HG02973 (cell line): ENCODE data around the gene HRC.
"Not testable (repeated sequence)": the region's sequence is repeated elsewhere in the genome, so short reads cannot be mapped to it uniquely, and the experiment has no call there.

Experiments
- ATAC-seq: cut with Tn5 transposase; IDR thresholded peaks from one replicate; pipeline ENCODE4 v1.9.1; 2021; ENCODE audit warnings: moderate library complexity; ENCODE audit not compliant: unreplicated experiment

Gene HRC

DNA sequence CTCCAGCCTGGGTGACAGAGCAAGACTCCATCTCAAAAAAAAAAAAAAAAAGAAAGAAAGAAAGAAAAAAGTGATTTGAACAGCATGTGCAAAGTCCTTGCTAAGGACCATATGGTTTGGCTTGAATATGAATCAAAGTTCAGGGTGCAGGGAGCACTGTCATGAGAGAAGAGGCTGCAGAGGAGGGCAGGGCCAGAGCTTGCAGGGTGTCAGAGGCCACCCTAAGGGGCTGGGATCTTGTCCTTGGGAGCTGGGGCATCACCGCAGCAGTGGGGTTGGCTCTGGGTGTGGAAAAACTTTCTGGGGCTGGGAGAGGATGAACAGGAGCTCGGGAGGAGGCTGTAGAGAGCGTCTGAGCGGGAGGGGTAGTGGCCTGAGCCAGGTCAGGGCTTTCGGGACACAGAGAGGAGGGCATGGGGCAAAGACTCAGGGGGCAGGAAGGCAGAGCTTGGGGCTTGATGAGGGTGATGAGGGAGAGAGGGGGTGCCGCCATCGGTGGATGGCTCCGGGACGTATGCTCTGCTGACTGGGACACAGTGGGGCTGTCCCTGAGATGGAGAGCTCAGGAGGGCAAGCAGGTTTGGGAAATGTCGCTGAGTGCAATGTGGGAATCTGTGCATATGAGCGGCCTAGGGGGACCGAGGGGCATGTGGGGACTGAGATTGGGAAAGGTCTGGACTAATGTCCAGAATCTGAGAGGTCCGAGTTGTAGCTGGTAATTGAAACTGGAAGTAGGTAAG, 5.4 kb upstream of the HRC start:
- no peak for ATAC-seq

GRCh38 chr19:49157445-49158224, 2.4 kb upstream of the HRC start, which contains the start of gene TRPM4:
Gene TRPM4, plus strand, starts transcription at chr19:49157792. Its CDS starts 75 bp downstream, at chr19:49157867.
- ATAC-seq, result no peak

DNA sequence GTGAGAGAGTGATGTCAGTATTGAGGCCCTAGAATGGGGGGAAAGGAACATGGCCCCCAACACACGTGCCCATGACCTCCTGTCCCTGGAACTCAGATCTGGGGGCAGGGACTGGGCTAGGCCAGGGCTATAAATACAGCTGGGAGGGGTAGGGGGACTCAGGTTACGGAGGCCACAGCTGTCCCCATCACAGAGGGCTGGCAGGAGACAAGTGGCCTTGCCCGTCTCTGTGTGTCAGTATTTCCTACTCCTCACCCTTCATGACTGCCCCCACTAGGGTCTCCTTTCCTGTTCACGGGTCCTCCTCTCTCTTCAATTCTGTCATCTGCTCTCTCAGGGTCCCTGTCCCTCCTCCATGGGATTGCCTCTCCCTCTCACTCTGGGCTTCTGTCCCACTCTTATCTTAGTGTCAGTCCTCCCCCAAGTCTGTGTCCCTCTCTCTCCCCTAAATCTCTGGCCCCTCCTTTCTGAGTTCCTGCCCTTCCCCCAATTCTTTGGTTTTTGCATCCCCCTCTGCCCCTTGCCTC, 687 bp upstream of the HRC start:
- ATAC-seq, result no peak

DNA sequence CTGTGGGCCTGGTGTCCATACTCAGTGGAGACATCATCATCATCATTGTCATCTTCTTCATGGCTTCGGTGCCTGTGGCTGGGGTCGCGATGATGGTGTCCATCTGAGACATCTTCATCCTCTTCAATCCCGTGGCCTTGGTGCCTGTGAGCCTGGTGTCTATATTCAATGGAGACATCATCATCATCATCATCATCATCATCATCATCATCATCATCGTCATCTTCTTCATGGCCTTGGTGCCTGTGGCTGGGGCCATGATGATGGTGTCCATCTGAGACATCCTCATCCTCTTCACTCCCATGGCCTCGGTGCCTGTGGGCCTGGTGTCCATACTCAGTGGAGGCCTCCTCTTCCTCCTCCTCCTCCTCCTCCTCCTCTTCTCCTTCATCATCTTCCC, 917 bp downstream of the HRC start:
- ATAC-seq, result no peak

GRCh38 chr19:49153167-49153809, 1.9 kb downstream of the HRC start:
- ATAC-seq, result no peak

GRCh38 chr19:49152119-49152550, 3.1 kb downstream of the HRC start:
- no peak for ATAC-seq

DNA sequence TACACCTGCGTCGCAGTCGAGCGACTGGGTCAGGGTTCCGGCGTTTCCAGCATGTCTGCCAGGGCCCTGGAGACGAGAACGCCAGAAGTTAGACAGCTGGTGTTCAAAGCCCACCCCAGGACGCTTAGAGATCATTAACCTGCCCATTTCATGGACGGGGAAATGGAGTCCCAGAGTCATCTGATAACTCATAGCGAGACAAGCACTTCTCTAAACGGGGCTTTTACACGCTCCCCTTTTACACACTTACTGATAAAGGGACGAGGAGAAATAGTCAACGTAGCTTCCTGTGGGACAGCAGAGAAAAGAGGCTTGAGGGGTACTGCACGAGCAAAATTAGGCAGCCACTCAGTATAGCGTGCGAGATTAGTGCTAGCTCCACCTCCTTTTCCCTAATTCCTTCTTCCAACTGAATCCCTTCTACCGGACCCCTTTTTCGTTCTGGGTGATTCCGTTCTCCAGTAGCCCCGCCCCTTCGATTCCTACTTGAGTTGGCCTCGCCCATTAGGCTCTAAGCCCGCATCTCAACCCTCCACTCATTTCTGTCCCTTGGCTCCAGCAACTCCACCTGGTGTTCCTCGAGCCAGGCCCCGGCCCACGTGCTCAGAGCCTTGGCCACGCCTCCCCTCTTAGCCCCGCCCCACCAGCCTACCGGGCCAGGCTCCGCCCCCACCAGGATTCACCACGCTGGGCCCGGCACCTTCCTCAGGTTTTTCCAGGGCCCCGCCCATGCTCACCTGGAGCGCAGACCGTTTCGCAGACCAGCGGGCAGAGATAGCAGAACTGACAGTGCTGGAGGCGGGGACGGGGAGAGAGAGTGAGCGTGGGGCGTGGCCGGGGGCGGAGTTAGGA, 3.7 kb downstream of the HRC start:
- no peak for ATAC-seq

DNA sequence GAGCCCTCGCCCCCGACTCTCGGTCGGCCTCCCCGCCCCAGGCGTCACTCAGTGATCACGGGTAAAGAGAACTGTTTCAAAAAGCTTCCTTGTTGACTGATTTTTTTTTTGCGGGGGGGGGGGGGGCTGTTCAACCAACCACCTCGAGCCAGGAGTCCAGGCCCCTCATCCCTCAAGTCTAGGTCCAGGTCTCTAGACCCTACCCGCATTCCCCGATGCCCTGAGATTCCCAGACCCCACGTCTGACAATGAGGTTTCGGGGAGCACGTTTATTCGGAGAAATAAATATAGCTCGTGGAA, 4.3 kb downstream of the HRC start:
- ATAC-seq, result no peak

- no peak for ATAC-seq
These were observed 4.9 kb downstream of the HRC start for GRCh38 chr19:49150106-49150943.

GRCh38 chr19:49149652-49150105, 5.5 kb downstream of the HRC start:
- ATAC-seq, result no peak

DNA sequence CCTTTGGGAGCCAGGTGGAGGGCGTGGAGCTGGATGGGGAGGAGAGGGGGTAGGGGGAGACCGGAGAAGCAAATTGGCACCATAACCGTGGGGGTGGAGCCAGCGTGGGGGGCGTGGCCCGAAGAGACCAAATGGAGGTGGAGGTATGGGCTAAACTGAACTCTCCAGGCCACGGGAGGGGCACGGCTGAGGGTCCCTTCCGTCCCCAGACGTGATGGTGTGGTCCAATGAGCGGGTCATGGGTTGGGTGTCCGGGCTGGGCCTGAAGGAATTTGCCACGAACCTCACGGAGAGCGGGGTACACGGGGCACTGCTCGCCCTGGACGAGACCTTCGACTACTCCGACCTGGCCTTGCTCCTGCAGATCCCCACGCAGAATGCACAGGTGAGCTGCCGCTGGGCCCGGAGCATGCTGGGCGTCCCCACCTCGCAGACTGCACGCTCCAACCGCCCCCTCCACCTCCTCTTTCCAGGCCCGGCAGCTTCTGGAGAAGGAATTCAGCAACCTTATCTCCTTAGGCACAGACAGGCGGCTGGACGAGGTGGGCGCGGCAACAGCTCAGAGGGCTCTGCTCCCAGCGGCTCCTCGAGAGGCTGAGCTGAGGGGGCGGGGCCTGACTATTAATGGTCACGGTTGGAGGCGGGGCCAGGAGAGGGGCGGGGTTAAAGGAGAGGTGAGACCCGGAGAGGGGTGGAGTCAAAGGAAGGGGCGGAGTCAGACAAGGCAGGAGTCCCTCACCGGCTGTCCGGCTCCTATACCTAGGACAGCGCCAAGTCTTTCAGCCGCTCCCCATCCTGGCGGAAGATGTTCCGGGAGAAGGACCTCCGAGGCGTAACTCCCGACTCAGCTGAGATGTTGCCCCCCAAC, 6.2 kb downstream of the HRC start:
- no peak for ATAC-seq

GRCh38 chr19:49148044-49148682, 7.0 kb downstream of the HRC start:
- ATAC-seq, result no peak

GRCh38 chr19:49146408-49146770, 8.8 kb downstream of the HRC start:
- ATAC-seq, result not testable (repeated sequence)

- no peak for ATAC-seq
These were observed 9.4 kb downstream of the HRC start for GRCh38 chr19:49145573-49146407.

DNA sequence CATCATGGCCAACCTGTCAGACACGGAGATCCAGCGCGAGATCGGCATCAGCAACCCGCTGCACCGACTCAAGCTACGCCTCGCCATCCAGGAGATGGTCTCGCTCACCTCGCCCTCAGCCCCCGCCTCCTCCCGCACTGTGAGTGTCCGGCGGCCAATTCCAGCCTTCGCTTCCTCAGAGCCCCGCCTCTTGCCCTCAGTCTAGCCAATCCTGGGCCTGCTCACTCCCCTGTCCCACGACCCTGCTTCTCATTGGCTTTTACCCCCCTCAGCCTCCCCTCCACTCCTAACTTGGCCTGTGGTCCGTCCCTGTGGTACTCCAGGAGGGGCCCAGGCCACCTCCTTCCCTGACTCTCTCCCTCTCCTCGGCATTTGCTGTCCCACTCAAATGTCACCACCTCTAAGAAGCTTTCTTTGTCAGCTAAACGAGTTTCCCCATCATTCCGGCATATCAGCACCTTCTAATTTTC, 12.3 kb downstream of the HRC start:
- ATAC-seq, result peak; percentile 65

DNA sequence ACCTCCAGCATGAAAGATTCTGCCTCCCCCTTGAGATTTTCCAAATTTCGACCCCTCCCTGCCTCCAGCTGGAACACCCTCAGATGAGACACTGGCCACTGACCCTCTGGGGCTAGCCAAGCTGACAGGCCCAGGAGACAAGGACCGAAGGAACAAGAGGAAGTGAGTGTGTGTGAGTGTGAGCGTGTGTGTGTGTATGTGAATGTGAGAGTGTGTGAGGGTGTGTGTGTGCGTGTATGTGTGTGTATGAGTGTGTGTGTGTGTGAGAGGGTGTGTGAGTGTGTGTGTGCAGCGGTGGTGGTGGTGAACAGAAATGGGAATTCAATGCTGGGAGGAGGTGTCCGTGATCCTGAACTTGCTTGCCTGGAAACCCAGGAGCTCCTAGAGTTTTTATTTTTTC, 13.8 kb downstream of the HRC start:
- no peak for ATAC-seq

- ATAC-seq, result no peak
These were observed 14.2 kb downstream of the HRC start for GRCh38 chr19:49140951-49141350.
